Upper lobe of left lung (tissue), 6 donors: ENCODE results near the gene NFIB. TPM values are rescaled to one million over a fixed set of nuclear protein-coding genes. Genes with fewer than 3 reads are reported as not detected.

Experiments used
- ATAC-seq, 2 donors: fragments of 200-7000 bp; cut with Tn5 transposase; one replicate each; pipeline ENCODE4 v1.9.1; 2022; ENCODE audit warnings: mild to moderate bottlenecking in 2 of 2, moderate library complexity in 2 of 2; ENCODE audit not compliant: low FRiP score in 2 of 2
- DNase-seq, 2 donors: peaks; one replicate each; pipeline ENCODE4 v3.0.0-alpha.2; 2019 to 2020
- H3K27ac ChIP-seq, 4 donors: fragments of 200-600 bp; sonication (generic); one replicate each; pipeline ENCODE4 v1.5.1; 2016 to 2019
- H3K27me3 ChIP-seq, 4 donors: fragments of 200-600 bp; sonication (generic); one replicate each; pipeline ENCODE4 v1.5.1; 2017 to 2019
- H3K36me3 ChIP-seq, 4 donors: fragments of 200-600 bp; sonication (generic); one replicate each; pipeline ENCODE4 v1.5.1; 2016 to 2019
- H3K4me1 ChIP-seq, 4 donors: fragments of 200-600 bp; sonication (generic); one replicate each; pipeline ENCODE4 v1.5.1; 2018 to 2019
- H3K4me3 ChIP-seq, 4 donors: fragments of 200-600 bp; sonication (generic); one replicate each; pipeline ENCODE4 v1.5.1; 2017 to 2019; ENCODE audit warnings: mild to moderate bottlenecking in 2 of 4, moderate library complexity in 1 of 4
- H3K9me3 ChIP-seq, 4 donors: fragments of 200-600 bp; sonication (generic); one replicate each; pipeline ENCODE4 v1.5.1; 2018 to 2019
- CTCF ChIP-seq, 6 experiments: fragments of 450-650 bp in 4 of 6; fragments of 200-600 bp in 2 of 6; sonication (generic) in 2 of 6; IDR thresholded peaks; one replicate each; pipeline ENCODE4 v1.5.1; 2016 to 2019; ENCODE audit warnings: antibody characterized with exemption in 6 of 6
- EP300 ChIP-seq, 4 donors: sonication (generic); formaldehyde crosslinking; IDR thresholded peaks; one replicate each; pipeline ENCODE4 v1.5.1; 2017; ENCODE audit warnings: antibody characterized with exemption in 4 of 4, control low read depth in 2 of 4
- POLR2A ChIP-seq, 4 donors: fragments of 450-650 bp; IDR thresholded peaks; one replicate each; pipeline ENCODE4 v1.5.1; 2016 to 2017; ENCODE audit warnings: antibody characterized with exemption in 4 of 4, mild to moderate bottlenecking in 2 of 4
- POLR2AphosphoS5 ChIP-seq, 2 donors: sonication (generic); formaldehyde crosslinking; IDR thresholded peaks; one replicate each; pipeline ENCODE4 v1.5.1; 2017; ENCODE audit warnings: antibody characterized with exemption in 2 of 2
- WGBS, 2 donors: methylation state at CpG; one replicate each; pipeline ENCODE4 v1.1.5; 2017 to 2018; 5-methylcytosine and 5-hydroxymethylcytosine counted together
- total RNA-seq, 6 donors: library from RNA; depleted of rRNA in 4 of 6; stranded (reverse); fragments of >200 nt in 4 of 6; gene quantifications; one replicate each; pipeline versions ENCODE4 v1.1.0 to v1.2.1, GENCODE V29; 2016 to 2021
- donor health status: DM: no; HTN: no; CAD: no; lungs with moderate emphysema.
- donor health status: DM: no; HTN: yes; CAD: no; lungs with severe emphysema.

The NFIB gene
- total RNA-seq, 6 donors from 2014 or later, result 33.9 to 109 (median 67.5) TPM

- ATAC-seq (no peak), DNase-seq (no peak)
- no peak for TF ChIP-seq EP300 (IDR thresholded peaks at IDR 0.05)
- TF ChIP-seq CTCF (IDR thresholded peaks at IDR 0.05), result no peak
- no peak for TF ChIP-seq POLR2A (IDR thresholded peaks at IDR 0.05)
- TF ChIP-seq POLR2AphosphoS5 (IDR thresholded peaks at IDR 0.05), result no peak
- Histone ChIP-seq H3K27me3 (no peaks in the 10 kb centered on the region), H3K27ac (peak overlapping the region in 2 of 4 donors; percentile 3 to 30), H3K4me1 (peaks cover 0 to 40% (median 23%) of the 10 kb centered on the region in 4 donors), H3K9me3 (no peaks in the 10 kb centered on the region), H3K36me3 (no peaks in the 10 kb centered on the region), H3K4me3 (no peak overlapping the region)
- 88% methylated on average over 1 of the region's 1 CpG; no CpG with 5 or more reads in 1 of the 2 donors for WGBS, 2 donors
Measured at GRCh38 chr9:14222149-14222835, 91.6 kb downstream of the NFIB start.

- no peaks in the 10 kb centered on the region for H3K27me3 ChIP-seq
- TF ChIP-seq POLR2A (IDR thresholded peaks at IDR 0.05) (no peak), CTCF (IDR thresholded peaks at IDR 0.05) (no peak), EP300 (IDR thresholded peaks at IDR 0.05) (no peak)
- H3K4me3 ChIP-seq, result no peak overlapping the region
- DNase-seq (no peak), ATAC-seq (peak in 1 of 2 donors; percentile 43)
- H3K4me1 ChIP-seq, result peaks cover 0 to 40% (median 23%) of the 10 kb centered on the region in 4 donors
- peak overlapping the region in 3 of 4 donors; percentile 7 to 34 (median 30) for H3K27ac ChIP-seq
- H3K9me3 ChIP-seq, result no peaks in the 10 kb centered on the region
- H3K36me3 ChIP-seq, result no peaks in the 10 kb centered on the region
Measured at GRCh38 chr9:14221558-14221957, 92.4 kb downstream of the NFIB start.

- Histone ChIP-seq H3K27me3 (no peaks in the 10 kb centered on the region), H3K4me3 (no peak overlapping the region), H3K4me1 (peaks cover under 1 to 40% (median 23%) of the 10 kb centered on the region in 4 donors), H3K27ac (peak overlapping the region in 2 of 4 donors; percentile 7 to 34), H3K36me3 (no peaks in the 10 kb centered on the region), H3K9me3 (no peaks in the 10 kb centered on the region)
- DNase-seq (no peak), ATAC-seq (no peak)
- TF ChIP-seq CTCF (IDR thresholded peaks at IDR 0.05) (no peak), POLR2A (IDR thresholded peaks at IDR 0.05) (no peak), POLR2AphosphoS5 (IDR thresholded peaks at IDR 0.05) (no peak), EP300 (IDR thresholded peaks at IDR 0.05) (no peak)
- WGBS, 2 donors, result 97 to 98% methylated on average over 4 of the region's 4 CpGs
Measured at GRCh38 chr9:14221119-14221518, 92.8 kb downstream of the NFIB start.

GRCh38 chr9:14220256-14220655 is 93.7 kb downstream of the NFIB start:
- Histone ChIP-seq H3K27me3 (no peaks in the 10 kb centered on the region), H3K4me3 (no peak overlapping the region), H3K27ac (peak overlapping the region in 1 of 4 donors; percentile 34), H3K9me3 (no peaks in the 10 kb centered on the region), H3K4me1 (peaks cover 6 to 40% (median 23%) of the 10 kb centered on the region in 4 donors), H3K36me3 (no peaks in the 10 kb centered on the region)
- TF ChIP-seq EP300 (IDR thresholded peaks at IDR 0.05), result no peak
- TF ChIP-seq CTCF (IDR thresholded peaks at IDR 0.05), result no peak
- no peak for TF ChIP-seq POLR2A (IDR thresholded peaks at IDR 0.05)
- no peak for TF ChIP-seq POLR2AphosphoS5 (IDR thresholded peaks at IDR 0.05)
- DNase-seq (no peak), ATAC-seq (no peak)
- 86 to 94% methylated on average over 3 of the region's 3 CpGs for WGBS, 2 donors

- TF ChIP-seq CTCF (IDR thresholded peaks at IDR 0.05) (no peak), POLR2A (IDR thresholded peaks at IDR 0.05) (no peak), POLR2AphosphoS5 (IDR thresholded peaks at IDR 0.05) (no peak), EP300 (IDR thresholded peaks at IDR 0.05) (no peak)
- H3K4me3 ChIP-seq, result no peak overlapping the region
- ATAC-seq (peak in 1 of 2 donors; percentile 67), DNase-seq (no peak)
- no peaks in the 10 kb centered on the region for H3K36me3 ChIP-seq
- H3K4me1 ChIP-seq, result peaks cover 6 to 40% (median 23%) of the 10 kb centered on the region in 4 donors
- WGBS, 2 donors, result 74 to 84% methylated on average over 4 of the region's 4 CpGs
- peak overlapping the region in 1 of 4 donors; percentile 34 for H3K27ac ChIP-seq
- H3K9me3 ChIP-seq, result no peaks in the 10 kb centered on the region
- H3K27me3 ChIP-seq, result no peaks in the 10 kb centered on the region
Measured at GRCh38 chr9:14219850-14220249, 94.1 kb downstream of the NFIB start.
